H1 (cell line): ENCODE data around the gene MRPL9.

Source experiments
- JUND ChIP-seq: IDR thresholded peaks from 2 replicates; pipeline ENCODE4 v1.6.1; 2011; ENCODE audit warnings: mild to moderate bottlenecking, improper control_type of control experiment, low read length
- SIX5 ChIP-seq: IDR thresholded peaks from 2 replicates; pipeline ENCODE4 v1.6.1; 2011; ENCODE audit warnings: mild to moderate bottlenecking, low read depth, low read length

GRCh38 chr1:151718011-151718431, 45.3 kb downstream of the MRPL9 start:
- TF ChIP-seq SIX5 (no peak), JUND (no peak)
